ENCODE results near the gene RCOR2.
"Not testable (repeated sequence)": the region's sequence is repeated elsewhere in the genome, so short reads cannot be mapped to it uniquely, and the experiment has no call there.

Gene RCOR2

DNA sequence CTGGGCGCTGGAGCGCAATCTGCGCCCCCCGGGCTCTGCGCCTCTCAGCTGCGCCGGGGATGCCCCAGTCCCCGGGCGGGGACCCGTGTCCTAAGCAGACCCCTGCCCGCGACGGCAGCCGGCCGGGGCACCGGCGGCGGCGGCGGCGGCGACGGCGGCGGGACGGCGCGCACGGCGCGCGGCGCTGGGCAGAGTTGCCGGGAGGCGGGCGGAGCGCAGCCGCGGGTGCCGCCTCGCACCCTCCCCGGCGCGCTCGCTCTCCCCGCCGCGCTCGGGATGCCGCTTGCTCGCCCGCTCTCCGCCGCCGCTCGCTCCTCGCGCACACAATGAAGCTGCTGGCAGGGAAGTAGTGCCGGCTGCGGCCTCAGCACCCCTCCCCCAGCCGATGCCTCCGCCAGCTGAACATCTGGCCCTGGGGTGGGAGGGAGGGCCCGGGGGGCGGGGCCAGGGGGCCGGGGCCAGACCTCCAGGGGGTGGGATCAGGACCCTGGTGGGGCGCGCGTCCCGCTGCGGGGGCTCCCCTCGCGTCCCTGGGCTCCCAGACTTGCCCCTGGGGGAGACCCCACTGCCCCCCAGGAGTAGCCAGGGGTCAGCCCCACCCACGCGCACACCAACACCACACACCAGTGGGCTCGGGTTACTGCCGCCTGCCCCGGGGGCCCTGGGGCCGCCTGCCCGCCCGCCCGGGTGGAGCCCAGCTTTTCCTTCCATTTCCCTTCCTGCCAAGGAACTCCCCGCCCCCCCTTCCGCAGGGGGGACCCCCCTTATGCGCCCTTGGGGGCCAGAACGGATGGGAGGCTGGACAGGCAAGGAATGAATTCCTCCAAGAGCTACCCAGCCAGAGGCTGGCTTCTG is at the start of gene RCOR2:
TSS of gene RCOR2 (minus strand) at position 328 of the 855 bp plus-strand sequence. CDS start 708 bp downstream, outside the sequence.
- Histone ChIP-seq H3K9ac (ENCODE audit: low read length) (peak within 1 kb of the TSS; percentile 90), H3K9me3 (ENCODE audit: control insufficient read depth, low read depth, low read length) (no peaks in the 10 kb centered on the region), H3K4me1 (ENCODE audit: control insufficient read depth, low read depth, low read length) (peaks cover 21% of the 10 kb centered on the region), H3K4me3 (ENCODE audit: low read length) (peak within 1 kb of the TSS; percentile 81), H3K27ac (ENCODE audit: low read length) (peak within 1 kb of the TSS; percentile 99), H3K36me3 (ENCODE audit: control insufficient read depth, low read depth, low read length) (peaks cover 23% of the 10 kb centered on the region), H3K27me3 (ENCODE audit: control insufficient read depth, insufficient read depth, low read length) (no peaks in the 10 kb centered on the region)

DNA sequence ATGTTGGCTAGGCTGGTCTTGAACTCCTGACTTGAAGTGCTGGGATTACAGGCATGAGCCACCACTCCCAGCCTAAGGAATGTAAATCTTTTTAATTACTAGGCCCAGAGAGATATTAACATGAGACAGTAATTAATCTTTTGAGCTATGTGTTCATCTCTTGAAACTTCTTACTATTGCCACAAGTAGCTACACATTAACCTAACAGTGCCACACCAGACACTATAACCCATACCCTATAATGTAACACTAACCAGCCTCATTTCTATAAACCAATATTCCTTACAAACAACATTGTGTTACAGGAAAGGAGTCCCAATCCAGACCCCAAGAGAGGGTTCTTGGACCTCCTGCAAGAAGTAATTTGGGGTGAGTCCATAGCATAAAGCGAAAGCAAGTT is 49.5 kb upstream of the RCOR2 start:
- peaks cover 39% of the 10 kb centered on the region for H3K27me3 ChIP-seq (ENCODE audit: control insufficient read depth, insufficient read depth, low read length)
- no peak overlapping the region for H3K27ac ChIP-seq (ENCODE audit: low read length)
- H3K4me1 ChIP-seq (ENCODE audit: control insufficient read depth, low read depth, low read length) = no peaks in the 10 kb centered on the region
- H3K4me3 ChIP-seq (ENCODE audit: low read length) = no peak overlapping the region
- no peaks in the 10 kb centered on the region for H3K36me3 ChIP-seq (ENCODE audit: control insufficient read depth, low read depth, low read length)
- no peak overlapping the region for H3K9ac ChIP-seq (ENCODE audit: low read length)
- no peaks in the 10 kb centered on the region for H3K9me3 ChIP-seq (ENCODE audit: control insufficient read depth, low read depth, low read length)

- H3K4me3 ChIP-seq (ENCODE audit: low read length); H3K27ac ChIP-seq (ENCODE audit: low read length); H3K9me3 ChIP-seq (ENCODE audit: control insufficient read depth, low read depth, low read length); H3K36me3 ChIP-seq (ENCODE audit: control insufficient read depth, low read depth, low read length); H3K4me1 ChIP-seq (ENCODE audit: control insufficient read depth, low read depth, low read length); H3K9ac ChIP-seq (ENCODE audit: low read length): not testable (repeated sequence)
- H3K27me3 ChIP-seq (ENCODE audit: control insufficient read depth, insufficient read depth, low read length) = peaks cover 17% of the 10 kb centered on the region
Measured at GRCh38 chr11:63963895-63964294, 46.9 kb upstream of the RCOR2 start.

DNA sequence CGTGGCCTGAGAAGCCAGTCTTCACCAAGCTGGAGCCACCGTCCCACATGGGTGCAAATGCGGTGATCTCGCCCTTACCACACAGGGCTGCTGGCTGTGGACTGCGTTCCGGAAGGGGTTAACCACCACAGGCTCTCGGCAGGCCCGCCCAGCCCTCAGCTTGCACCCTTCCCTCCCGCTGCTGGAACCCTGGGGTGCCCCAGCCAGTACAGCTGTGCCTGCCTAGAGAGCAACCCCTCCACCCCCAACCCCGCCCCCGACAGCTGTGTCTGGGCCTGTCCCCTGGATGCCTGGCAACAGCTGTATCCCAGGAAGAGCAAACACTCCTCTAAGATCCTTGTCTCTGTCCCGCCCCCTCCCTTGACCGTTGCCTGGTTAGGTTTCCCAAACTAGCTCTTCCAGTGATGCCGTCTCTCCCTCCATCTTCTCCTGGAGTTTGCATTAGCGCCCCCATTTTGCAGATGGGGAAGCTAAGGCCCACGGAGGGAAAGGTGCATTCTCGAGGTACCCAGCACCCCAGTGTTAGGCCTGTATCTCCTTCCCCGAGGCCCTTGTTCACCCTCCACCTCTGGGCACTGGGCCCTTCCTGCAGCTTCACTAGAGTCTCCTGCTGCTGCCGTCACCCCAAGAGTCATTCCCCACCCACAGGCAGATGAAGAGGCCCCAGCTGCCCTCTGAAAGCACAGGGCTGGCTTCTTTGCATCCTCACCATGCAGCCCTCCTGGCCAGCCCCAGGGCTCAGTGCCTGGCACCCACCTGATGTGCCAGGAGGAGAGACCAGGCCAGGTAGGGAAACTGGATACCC is 44.8 kb upstream of the RCOR2 start:
- no peaks in the 10 kb centered on the region for H3K9me3 ChIP-seq (ENCODE audit: control insufficient read depth, low read depth, low read length)
- H3K4me3 ChIP-seq (ENCODE audit: low read length) = no peak overlapping the region
- H3K36me3 ChIP-seq (ENCODE audit: control insufficient read depth, low read depth, low read length) = peaks cover 4% of the 10 kb centered on the region
- peaks cover 12% of the 10 kb centered on the region for H3K27me3 ChIP-seq (ENCODE audit: control insufficient read depth, insufficient read depth, low read length)
- no peaks in the 10 kb centered on the region for H3K4me1 ChIP-seq (ENCODE audit: control insufficient read depth, low read depth, low read length)
- H3K9ac ChIP-seq (ENCODE audit: low read length) = no peak overlapping the region
- no peak overlapping the region for H3K27ac ChIP-seq (ENCODE audit: low read length)

DNA sequence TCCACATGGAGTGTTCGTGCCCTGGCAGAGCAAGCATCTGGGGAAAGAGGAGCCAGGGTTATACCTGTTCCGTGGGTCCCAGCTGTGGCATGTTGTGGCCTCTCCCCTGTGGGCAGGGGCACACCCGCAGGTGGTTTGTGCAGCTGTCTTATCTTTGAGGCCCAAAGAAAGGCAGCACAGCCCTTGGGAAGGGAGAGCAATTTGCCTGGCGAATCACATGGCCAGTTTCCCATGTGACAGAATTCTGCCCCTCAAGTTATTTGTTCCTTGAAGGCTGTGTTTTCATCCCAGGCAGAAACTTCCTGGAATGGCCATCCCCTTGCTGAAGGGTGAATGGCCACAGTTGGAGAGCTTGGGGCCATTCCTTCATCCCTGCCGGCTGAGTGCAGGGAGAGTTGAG is 41.0 kb upstream of the RCOR2 start:
- Histone ChIP-seq H3K9me3 (ENCODE audit: control insufficient read depth, low read depth, low read length) (no peaks in the 10 kb centered on the region), H3K27me3 (ENCODE audit: control insufficient read depth, insufficient read depth, low read length) (no peaks in the 10 kb centered on the region), H3K9ac (ENCODE audit: low read length) (no peak overlapping the region), H3K27ac (ENCODE audit: low read length) (no peak overlapping the region), H3K36me3 (ENCODE audit: control insufficient read depth, low read depth, low read length) (peaks cover 38% of the 10 kb centered on the region), H3K4me3 (ENCODE audit: low read length) (no peak overlapping the region), H3K4me1 (ENCODE audit: control insufficient read depth, low read depth, low read length) (no peaks in the 10 kb centered on the region)

DNA sequence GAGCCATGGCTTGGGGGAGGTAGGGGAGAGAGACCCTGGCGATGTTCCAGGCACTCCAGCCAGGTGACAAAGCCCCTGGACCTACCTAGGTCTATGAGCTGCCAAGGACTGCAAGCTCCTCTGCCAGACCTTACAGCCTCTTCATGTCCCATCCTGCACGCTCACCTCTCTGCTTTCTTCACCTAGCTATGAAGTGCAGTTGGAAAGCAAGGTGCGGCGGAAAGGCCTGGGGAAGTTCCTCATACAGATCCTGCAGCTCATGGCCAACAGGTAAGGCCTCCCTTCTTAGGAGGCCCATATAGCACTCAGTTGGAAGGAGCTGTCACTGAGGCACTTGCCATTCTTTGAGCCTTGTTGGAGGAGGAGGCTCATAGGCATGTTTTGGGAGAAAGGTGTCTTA is 35.6 kb upstream of the RCOR2 start:
- Histone ChIP-seq H3K27me3 (ENCODE audit: control insufficient read depth, insufficient read depth, low read length) (no peaks in the 10 kb centered on the region), H3K9ac (ENCODE audit: low read length) (no peak overlapping the region), H3K9me3 (ENCODE audit: control insufficient read depth, low read depth, low read length) (no peaks in the 10 kb centered on the region), H3K4me1 (ENCODE audit: control insufficient read depth, low read depth, low read length) (no peaks in the 10 kb centered on the region), H3K36me3 (ENCODE audit: control insufficient read depth, low read depth, low read length) (peaks cover 52% of the 10 kb centered on the region), H3K27ac (ENCODE audit: low read length) (no peak overlapping the region), H3K4me3 (ENCODE audit: low read length) (no peak overlapping the region)

DNA sequence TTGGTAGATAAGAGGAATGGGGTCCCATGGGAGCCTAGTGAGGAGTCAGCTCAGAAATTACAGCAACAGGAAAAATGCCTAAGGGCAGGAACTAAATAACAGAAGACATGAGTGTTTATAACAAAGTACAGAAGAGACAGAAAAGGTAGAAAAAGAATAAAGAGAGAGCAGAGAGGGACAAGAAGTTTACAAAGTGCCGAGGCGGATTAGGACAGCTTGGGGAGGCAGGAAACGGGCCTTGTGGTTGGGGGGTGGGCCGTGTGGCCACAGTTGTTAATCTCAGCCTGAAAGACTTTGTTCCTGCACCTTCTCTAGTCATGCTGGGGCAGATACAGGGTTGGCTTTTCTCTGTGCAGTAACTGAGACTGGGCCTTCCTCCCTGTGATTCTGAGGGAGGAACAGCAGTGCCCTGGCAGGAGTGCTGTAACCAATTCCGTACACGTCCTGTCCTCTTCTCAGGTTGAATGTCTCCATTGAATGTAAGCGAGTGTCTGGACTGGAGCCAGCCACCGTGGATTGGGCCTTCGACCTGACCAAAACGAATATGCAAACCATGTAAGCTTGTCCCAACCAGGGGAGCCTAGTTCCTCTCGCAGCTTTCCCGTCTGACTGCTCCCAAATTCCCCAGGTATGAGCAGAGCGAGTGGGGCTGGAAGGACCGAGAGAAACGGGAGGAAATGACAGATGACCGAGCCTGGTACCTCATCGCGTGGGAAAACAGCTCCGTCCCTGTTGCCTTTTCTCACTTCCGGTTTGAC is 35.0 kb upstream of the RCOR2 start:
- H3K27ac ChIP-seq (ENCODE audit: low read length) = no peak overlapping the region

DNA sequence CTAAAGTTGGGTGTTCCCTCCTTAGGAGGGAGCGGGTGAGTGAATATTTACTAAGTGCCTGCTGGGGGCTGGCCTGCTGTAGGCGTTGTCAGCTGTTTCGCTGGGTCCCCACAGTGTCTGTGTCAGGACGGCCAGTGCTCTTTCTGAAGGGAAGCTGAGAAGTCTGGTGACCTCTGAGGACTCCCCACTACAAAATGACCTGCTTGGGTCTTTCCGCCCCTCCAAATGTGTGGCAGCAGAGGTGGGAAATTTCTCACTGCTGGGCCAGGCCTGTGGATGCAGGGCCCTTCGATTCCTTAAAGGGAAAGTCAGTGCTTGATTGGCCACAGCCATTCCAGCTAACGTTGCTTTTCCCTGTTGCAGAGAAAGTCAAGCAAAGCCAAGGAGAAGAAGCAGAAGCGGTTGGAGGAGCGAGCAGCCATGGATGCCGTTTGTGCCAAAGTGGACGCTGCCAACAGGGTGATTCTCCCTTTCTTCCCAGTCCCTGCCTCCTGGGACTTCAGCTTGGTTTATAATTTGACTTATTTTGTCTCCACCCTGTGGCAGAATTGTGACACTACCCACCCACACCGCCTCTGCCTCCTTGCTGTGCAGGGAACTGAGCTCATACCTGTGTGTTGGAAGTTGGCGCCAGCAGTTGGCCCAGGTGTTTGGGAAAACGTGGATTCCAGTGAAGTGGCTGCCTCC is 28.7 kb upstream of the RCOR2 start:
- H3K36me3 ChIP-seq (ENCODE audit: control insufficient read depth, low read depth, low read length) = peaks cover 21% of the 10 kb centered on the region
- no peaks in the 10 kb centered on the region for H3K27me3 ChIP-seq (ENCODE audit: control insufficient read depth, insufficient read depth, low read length)
- H3K9ac ChIP-seq (ENCODE audit: low read length) = no peak overlapping the region
- no peak overlapping the region for H3K27ac ChIP-seq (ENCODE audit: low read length)
- H3K4me3 ChIP-seq (ENCODE audit: low read length) = no peak overlapping the region
- no peaks in the 10 kb centered on the region for H3K9me3 ChIP-seq (ENCODE audit: control insufficient read depth, low read depth, low read length)
- no peaks in the 10 kb centered on the region for H3K4me1 ChIP-seq (ENCODE audit: control insufficient read depth, low read depth, low read length)

More for the DNA sequence above, 35.0 kb upstream of the RCOR2 start:
- Histone ChIP-seq H3K9ac (ENCODE audit: low read length) (no peak overlapping the region), H3K36me3 (ENCODE audit: control insufficient read depth, low read depth, low read length) (peaks cover 51% of the 10 kb centered on the region), H3K9me3 (ENCODE audit: control insufficient read depth, low read depth, low read length) (no peaks in the 10 kb centered on the region), H3K4me3 (ENCODE audit: low read length) (no peak overlapping the region), H3K4me1 (ENCODE audit: control insufficient read depth, low read depth, low read length) (no peaks in the 10 kb centered on the region), H3K27me3 (ENCODE audit: control insufficient read depth, insufficient read depth, low read length) (no peaks in the 10 kb centered on the region)

DNA sequence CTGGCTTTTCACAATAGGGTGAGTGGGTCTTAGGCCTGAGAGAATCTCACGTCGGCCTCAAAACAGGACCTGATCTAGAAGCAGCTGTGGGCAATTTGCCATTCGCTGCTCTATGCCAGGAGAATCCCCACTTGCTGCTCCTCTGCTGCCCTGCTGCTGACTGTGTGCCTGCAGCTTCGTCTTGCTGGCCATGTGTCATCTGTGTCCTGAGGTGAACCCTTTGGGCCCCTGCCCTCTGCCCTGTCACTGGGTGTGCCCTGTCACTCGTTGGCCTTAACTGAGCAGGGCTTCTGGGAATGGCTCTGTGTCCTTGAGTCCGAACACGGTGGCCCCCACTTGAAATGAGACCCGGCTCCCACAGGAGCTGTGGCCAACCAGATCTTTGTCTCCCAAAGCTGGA is 28.0 kb upstream of the RCOR2 start:
- Histone ChIP-seq H3K4me1 (ENCODE audit: control insufficient read depth, low read depth, low read length) (no peaks in the 10 kb centered on the region), H3K27me3 (ENCODE audit: control insufficient read depth, insufficient read depth, low read length) (no peaks in the 10 kb centered on the region), H3K4me3 (ENCODE audit: low read length) (no peak overlapping the region), H3K36me3 (ENCODE audit: control insufficient read depth, low read depth, low read length) (peaks cover 21% of the 10 kb centered on the region), H3K9me3 (ENCODE audit: control insufficient read depth, low read depth, low read length) (no peaks in the 10 kb centered on the region), H3K27ac (ENCODE audit: low read length) (no peak overlapping the region), H3K9ac (ENCODE audit: low read length) (no peak overlapping the region)

DNA sequence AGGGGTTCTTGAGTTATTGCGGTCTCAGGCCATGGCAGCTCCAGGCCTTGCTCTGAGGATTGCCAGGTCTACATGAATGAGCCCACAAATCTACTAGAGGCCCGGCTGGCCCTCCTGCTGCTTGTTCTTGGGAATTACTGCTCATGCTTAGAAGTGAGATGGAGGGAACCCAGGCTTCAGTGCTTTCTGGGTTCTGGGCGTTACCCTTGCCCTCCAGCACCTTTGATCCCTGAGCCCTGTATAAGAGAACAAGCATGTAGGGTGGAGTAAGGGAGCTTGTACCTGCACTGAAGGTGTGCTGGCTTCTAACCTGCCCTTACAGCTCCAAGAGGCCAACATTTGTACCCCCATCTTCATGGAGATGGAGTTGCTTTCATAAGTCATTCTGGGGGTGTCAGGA is 25.8 kb upstream of the RCOR2 start:
- Histone ChIP-seq H3K27me3 (ENCODE audit: control insufficient read depth, insufficient read depth, low read length) (no peaks in the 10 kb centered on the region), H3K9me3 (ENCODE audit: control insufficient read depth, low read depth, low read length) (no peaks in the 10 kb centered on the region), H3K4me1 (ENCODE audit: control insufficient read depth, low read depth, low read length) (no peaks in the 10 kb centered on the region), H3K36me3 (ENCODE audit: control insufficient read depth, low read depth, low read length) (peaks cover 17% of the 10 kb centered on the region), H3K9ac (ENCODE audit: low read length) (no peak overlapping the region), H3K27ac (ENCODE audit: low read length) (no peak overlapping the region), H3K4me3 (ENCODE audit: low read length) (no peak overlapping the region)

DNA sequence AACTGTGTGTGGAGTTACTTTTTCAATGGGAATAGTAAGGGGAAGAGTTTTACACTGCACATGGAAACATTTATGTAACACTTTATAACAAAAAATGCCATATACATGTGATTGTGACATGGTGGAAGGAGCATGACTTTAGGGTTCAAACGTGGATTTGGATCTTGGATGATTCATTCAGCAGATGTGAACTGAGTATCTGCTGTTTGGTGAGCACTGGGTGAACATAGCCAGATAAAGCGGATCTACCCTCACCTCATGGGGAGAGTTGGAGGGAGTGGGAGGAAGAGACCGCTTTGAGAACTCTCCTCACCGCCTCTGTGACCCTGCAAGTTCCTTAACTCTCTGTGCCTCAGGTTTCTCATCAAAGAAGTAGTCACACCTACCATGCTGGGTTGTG is 24.9 kb upstream of the RCOR2 start:
- H3K9me3 ChIP-seq (ENCODE audit: control insufficient read depth, low read depth, low read length) = no peaks in the 10 kb centered on the region
- H3K27ac ChIP-seq (ENCODE audit: low read length) = no peak overlapping the region
- H3K36me3 ChIP-seq (ENCODE audit: control insufficient read depth, low read depth, low read length) = peaks cover 14% of the 10 kb centered on the region
- no peaks in the 10 kb centered on the region for H3K4me1 ChIP-seq (ENCODE audit: control insufficient read depth, low read depth, low read length)
- H3K4me3 ChIP-seq (ENCODE audit: low read length) = no peak overlapping the region
- H3K9ac ChIP-seq (ENCODE audit: low read length) = no peak overlapping the region
- H3K27me3 ChIP-seq (ENCODE audit: control insufficient read depth, insufficient read depth, low read length) = no peaks in the 10 kb centered on the region
